HEK293 (cell line): ENCODE results near the gene ARHGAP25.

ENCODE experiments used
- REPIN1 ChIP-seq: fragments of 450-650 bp; formaldehyde crosslinking; IDR thresholded peaks from 2 replicates; pipeline ENCODE4 v1.5.1; 2017; ENCODE audit warnings: missing biosample characterization, missing genetic modification characterization, low read depth
- REST ChIP-seq: fragments of 450-650 bp; formaldehyde crosslinking; IDR thresholded peaks from 2 replicates; pipeline ENCODE4 v1.5.1; 2016; ENCODE audit warnings: missing biosample characterization, missing genetic modification characterization
- YY1 ChIP-seq: fragments of 450-650 bp; formaldehyde crosslinking; IDR thresholded peaks from 2 replicates; pipeline ENCODE4 v1.5.1; 2018; ENCODE audit warnings: missing biosample characterization, missing genetic modification characterization
- ZFP41 ChIP-seq: fragments of 450-650 bp; formaldehyde crosslinking; IDR thresholded peaks from 2 replicates; pipeline ENCODE4 v1.5.1; 2016; ENCODE audit warnings: missing biosample characterization, missing genetic modification characterization, borderline replicate concordance
- ZNF146 ChIP-seq: fragments of 450-650 bp; formaldehyde crosslinking; IDR thresholded peaks from 2 replicates; pipeline ENCODE4 v1.5.1; 2016; ENCODE audit warnings: missing biosample characterization, missing genetic modification characterization
- ZNF514 ChIP-seq: fragments of 450-650 bp; formaldehyde crosslinking; IDR thresholded peaks from 2 replicates; pipeline ENCODE4 v1.5.1; 2016; ENCODE audit warnings: missing biosample characterization, missing genetic modification characterization

GRCh38 chr2:68825866-68826265 lies 91.3 kb downstream of the ARHGAP25 start:
- TF ChIP-seq ZNF514 (tag by site-specific recombination): no peak
- no peak for TF ChIP-seq REPIN1
- TF ChIP-seq ZFP41 (tag by site-specific recombination): no peak
- no peak for TF ChIP-seq ZNF146
- no peak for TF ChIP-seq REST (tag by site-specific recombination)
- no peak for TF ChIP-seq YY1
